IMR-90 (cell line): Measurements from ENCODE around the gene MAFB. TPM values are rescaled to one million over a fixed set of nuclear protein-coding genes. Genes with fewer than 3 reads are reported as not detected.

Source experiments
- ATAC-seq: fragments of 200-7000 bp; cut with Tn5 transposase; 2 replicates; pipeline ENCODE4 v1.9.1; 2020; ENCODE audit warnings: low read depth, mild to moderate bottlenecking, moderate library complexity
- BruUV-seq: library from RNA; stranded (reverse); fragments of 400-500 nt; replicated peaks from 2 replicates; lab custom pipeline; 2021; lab: Mats Ljungman, UMichigan
- CTCF ChIA-PET: fragments of 300-600 bp; formaldehyde crosslinking; extraction: SDS; loops from one replicate; lab custom pipeline; 2021; ENCODE audit warnings: antibody characterized with exemption; lab: Yijun Ruan, JAX
- POLR2A ChIA-PET: fragments of 300-600 bp; sonication (Branson Sonifier 250); formaldehyde crosslinking; loops from one replicate; lab custom pipeline; 2022; ENCODE audit warnings: antibody characterized with exemption; ENCODE audit not compliant: unreplicated experiment; lab: Charles Lee
- DNase-seq: peaks from one replicate; pipeline ENCODE4 v3.0.0; 2013
- H2AFZ ChIP-seq: replicated peaks from 2 replicates; pipeline ENCODE3; 2013; ENCODE audit warnings: low read length, mild to moderate bottlenecking; ENCODE audit not compliant: poor library complexity
- H2AK5ac ChIP-seq: 2 replicates; pipeline ENCODE4 v1.6.1; 2013; ENCODE audit warnings: low read depth, low read length, inconsistent platforms
- H2AK9ac ChIP-seq: replicated peaks from 2 replicates; pipeline ENCODE3; 2013; ENCODE audit warnings: mild to moderate bottlenecking, low read depth, low read length, moderate library complexity; ENCODE audit not compliant: poor library complexity
- H2BK120ac ChIP-seq: 2 replicates; pipeline ENCODE4 v1.6.1; 2013; ENCODE audit warnings: low read depth, low read length, inconsistent platforms
- H2BK15ac ChIP-seq: 3 replicates; pipeline ENCODE4 v1.6.1; 2013; ENCODE audit warnings: low read depth, low read length, inconsistent platforms
- H2BK20ac ChIP-seq: 2 replicates; pipeline ENCODE4 v1.6.1; 2013; ENCODE audit warnings: low read depth, mild to moderate bottlenecking, inconsistent platforms, low read length, moderate library complexity
- H2BK5ac ChIP-seq: 2 replicates; pipeline ENCODE4 v1.6.1; 2013; ENCODE audit warnings: mild to moderate bottlenecking, low read depth, low read length, inconsistent platforms; ENCODE audit not compliant: poor library complexity, severe bottlenecking
- H3K14ac ChIP-seq: replicated peaks from 2 replicates; pipeline ENCODE4 v1.6.1; 2013; ENCODE audit warnings: low read depth, low read length, inconsistent platforms
- H3K18ac ChIP-seq: 2 replicates; pipeline ENCODE4 v1.6.1; 2013; ENCODE audit warnings: low read depth, low read length, control low read depth
- H3K23ac ChIP-seq: 2 replicates; pipeline ENCODE4 v1.6.1; 2013; ENCODE audit warnings: low read depth, low read length, inconsistent platforms
- H3K27ac ChIP-seq: 2 replicates; pipeline ENCODE4 v1.5.1; 2013; ENCODE audit warnings: mild to moderate bottlenecking, control low read depth, low read length; ENCODE audit not compliant: insufficient read depth
- H3K27me3 ChIP-seq: 2 replicates; pipeline ENCODE4 v1.6.1; 2013; ENCODE audit warnings: low read length; ENCODE audit not compliant: control insufficient read depth, insufficient read depth
- H3K36me3 ChIP-seq: 2 replicates; pipeline ENCODE4 v1.6.1; 2013; ENCODE audit warnings: low read length, mixed read lengths; ENCODE audit not compliant: control insufficient read depth, insufficient read depth
- H3K4ac ChIP-seq: 2 replicates; pipeline ENCODE4 v1.6.1; 2013; ENCODE audit warnings: low read depth, low read length, inconsistent platforms
- H3K4me1 ChIP-seq: 2 replicates; pipeline ENCODE4 v1.6.1; 2013; ENCODE audit warnings: low read length, mixed read lengths; ENCODE audit not compliant: control insufficient read depth, insufficient read depth
- H3K4me2 ChIP-seq: 2 replicates; pipeline ENCODE4 v1.6.1; 2013; ENCODE audit warnings: low read depth, mild to moderate bottlenecking, control low read depth, low read length, moderate library complexity
- H3K4me3 ChIP-seq: 2 replicates; pipeline ENCODE4 v1.5.1; 2013; ENCODE audit warnings: low read depth, mild to moderate bottlenecking, control low read depth, low read length, moderate library complexity; ENCODE audit not compliant: insufficient read depth
- H3K56ac ChIP-seq: 2 replicates; pipeline ENCODE4 v1.6.1; 2013; ENCODE audit warnings: low read length, inconsistent platforms; ENCODE audit not compliant: insufficient read depth; ENCODE audit errors: extremely low read depth
- H3K79me1 ChIP-seq, 2 experiments: 2 replicates each; pipeline ENCODE4 v1.6.1; 2013; ENCODE audit warnings: low read length in 2 of 2, inconsistent platforms in 1 of 2, low read depth in 1 of 2
- H3K9ac ChIP-seq: 2 replicates; pipeline ENCODE4 v1.6.1; 2013; ENCODE audit warnings: low read depth, low read length, control low read depth
- H3K9me1 ChIP-seq: 2 replicates; pipeline ENCODE4 v1.6.1; 2013; ENCODE audit warnings: low read length, inconsistent platforms; ENCODE audit not compliant: insufficient read depth
- H3K9me3 ChIP-seq: 2 replicates; pipeline ENCODE4 v1.6.1; 2013; ENCODE audit warnings: low read length; ENCODE audit not compliant: control insufficient read depth, insufficient read depth
- H4K20me1 ChIP-seq: 2 replicates; pipeline ENCODE4 v1.6.1; 2013; ENCODE audit warnings: low read length, inconsistent platforms; ENCODE audit not compliant: insufficient read depth
- H4K5ac ChIP-seq: 2 replicates; pipeline ENCODE4 v1.6.1; 2013; ENCODE audit warnings: mild to moderate bottlenecking, low read depth, low read length, control low read depth
- H4K8ac ChIP-seq, 2 experiments: 2 replicates each; pipeline ENCODE4 v1.6.1; 2013; ENCODE audit warnings: low read depth in 2 of 2, low read length in 2 of 2, control low read depth in 1 of 2, inconsistent platforms in 1 of 2
- H4K91ac ChIP-seq: 2 replicates; pipeline ENCODE4 v1.6.1; 2013; ENCODE audit warnings: low read depth, low read length, inconsistent platforms; ENCODE audit not compliant: insufficient read depth
- BHLHE40 ChIP-seq: fragments of 150-350 bp; IDR thresholded peaks from 2 replicates; pipeline ENCODE4 v1.6.1; 2016; ENCODE audit warnings: mild to moderate bottlenecking, low read depth, low read length
- CEBPB ChIP-seq: IDR thresholded peaks from 2 replicates; pipeline ENCODE4 v1.6.1; 2012; ENCODE audit warnings: low read depth, low read length, improper control_type of control experiment
- CHD1 ChIP-seq: IDR thresholded peaks from 2 replicates; pipeline ENCODE4 v1.6.1; 2012; ENCODE audit warnings: low read depth, low read length, improper control_type of control experiment
- FOS ChIP-seq: fragments of 150-350 bp; IDR thresholded peaks from 2 replicates; pipeline ENCODE4 v1.6.1; 2016; ENCODE audit warnings: low read depth, low read length
- MAFK ChIP-seq: IDR thresholded peaks from 2 replicates; pipeline ENCODE4 v1.6.1; 2012; ENCODE audit warnings: low read depth, low read length, improper control_type of control experiment
- MXI1 ChIP-seq: IDR thresholded peaks from 2 replicates; pipeline ENCODE4 v1.6.1; 2012; ENCODE audit warnings: low read depth, mild to moderate bottlenecking, low read length, moderate library complexity, borderline replicate concordance
- NFE2L2 ChIP-seq: fragments of 150-350 bp; IDR thresholded peaks from 2 replicates; pipeline ENCODE4 v1.6.1; 2016; ENCODE audit warnings: low read depth, mild to moderate bottlenecking, low read length
- POLR2A ChIP-seq: IDR thresholded peaks from 2 replicates; pipeline ENCODE4 v1.6.1; 2012; ENCODE audit warnings: mild to moderate bottlenecking, low read depth, low read length
- RAD21 ChIP-seq: IDR thresholded peaks from 2 replicates; pipeline ENCODE4 v1.6.1; 2012; ENCODE audit warnings: low read length, improper control_type of control experiment
- RCOR1 ChIP-seq: IDR thresholded peaks from 2 replicates; pipeline ENCODE4 v1.6.1; 2012; ENCODE audit warnings: mild to moderate bottlenecking, low read length, improper control_type of control experiment; ENCODE audit not compliant: insufficient replicate concordance
- RFX5 ChIP-seq: IDR thresholded peaks from 2 replicates; pipeline ENCODE4 v1.8.0; 2012; ENCODE audit warnings: low read depth, mild to moderate bottlenecking, low read length, moderate library complexity
- USF2 ChIP-seq: fragments of 150-350 bp; IDR thresholded peaks from 2 replicates; pipeline ENCODE4 v1.6.1; 2017; ENCODE audit warnings: mild to moderate bottlenecking, antibody characterized with exemption, low read length, low read depth
- WGBS, 2 experiments: methylation state at CpG; one replicate each; pipeline versions ENCODE4 v1.1.5 to v1.1.7; 2013; ENCODE audit warnings: missing lambda C conversion rate in 2 of 2; ENCODE audit not compliant: insufficient read length in 1 of 2; ENCODE audit errors: extremely low coverage in 2 of 2; 5-methylcytosine and 5-hydroxymethylcytosine counted together
- dilution Hi-C: fragments of 300-500 bp; cut with HindIII; formaldehyde crosslinking; loops from one replicate; pipeline ENCODE4 v1.14.3; 2018; ENCODE audit warnings: low sequenced_read_pairs; ENCODE audit not compliant: unreplicated experiment
- in situ Hi-C: fragments of 300-500 bp; cut with MboI; formaldehyde crosslinking; loops from 3 replicates; pipeline ENCODE4 v1.14.3; 2019; ENCODE audit warnings: low sequenced_read_pairs, inconsistent platforms, mixed read lengths
- intact Hi-C: fragments of 100-400 bp; cut with micrococcal nuclease; formaldehyde crosslinking; loops from 2 replicates; pipeline ENCODE4 v1.10.0; 2022
- polyA plus RNA-seq, 3 experiments: library from polyadenylated mRNA; depleted of rRNA; stranded (reverse); fragments of >200 nt; gene quantifications; 2 replicates each; pipeline ENCODE4 v1.2.3, GENCODE V29; 2012; ENCODE audit warnings: low replicate concordance in 1 of 3
- total RNA-seq: library from RNA; depleted of rRNA; stranded (reverse); fragments of >200 nt; gene quantifications from 2 replicates; pipeline ENCODE4 v1.2.3, GENCODE V29; 2012

The MAFB gene
- total and polyA plus RNA-seq, 2 of the 4 experiments (the other 2 are of a cell fraction): 0.07 TPM; not detected in 1

DNA sequence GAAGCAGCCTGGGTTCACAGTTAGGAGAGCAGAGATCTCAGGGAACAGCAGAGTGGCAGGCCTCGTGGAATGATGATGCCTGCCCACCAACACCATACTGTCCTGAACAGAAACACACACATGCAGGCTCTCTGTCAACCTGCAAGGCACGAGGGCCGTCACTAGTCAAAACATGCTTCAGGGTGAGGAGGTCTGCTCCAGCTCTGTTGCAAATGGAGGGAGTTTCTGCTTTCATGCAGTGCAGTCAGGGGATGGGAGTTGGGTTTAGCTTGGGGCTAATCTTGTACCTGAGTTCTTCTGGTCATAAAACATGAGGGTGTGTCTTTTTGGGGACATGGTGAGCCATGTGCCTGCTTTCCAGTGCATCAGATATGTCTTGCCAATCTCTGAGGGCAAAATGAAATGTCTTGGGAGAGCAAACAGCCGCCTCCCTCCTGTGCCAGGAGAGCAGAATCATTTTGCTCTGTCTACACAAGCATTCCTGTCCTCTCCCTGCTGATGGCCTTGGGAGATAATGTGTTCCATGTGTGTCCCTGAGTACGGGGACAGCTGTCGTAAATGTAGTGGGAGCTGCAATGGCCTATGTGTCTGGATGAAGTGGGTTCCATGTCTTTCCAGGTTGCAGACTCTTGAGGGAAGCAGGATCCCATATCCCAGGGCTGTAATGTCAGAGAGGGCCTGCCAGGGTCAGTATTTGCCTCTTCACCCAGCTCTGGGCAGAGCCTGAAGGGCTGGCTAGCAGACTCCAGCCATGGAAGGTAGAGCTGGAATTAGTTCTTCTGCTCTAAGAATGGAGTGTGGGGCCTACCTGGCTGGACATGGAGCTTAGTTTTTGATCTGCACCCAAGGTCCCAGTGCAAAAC, 40.6 kb downstream of the MAFB start:
- in situ Hi-C loops: no loop called here
- no peak overlapping the region for H3K9ac ChIP-seq
- no peak overlapping the region; the same call in 1 of the 2 replicates for H3K23ac ChIP-seq
- TF ChIP-seq USF2 (no peak), CEBPB (no peak), MXI1 (no peak), RAD21 (no peak), CHD1 (no peak), NFE2L2 (no peak), MAFK (no peak), POLR2A (no peak), FOS (no peak), BHLHE40 (no peak), RCOR1 (no peak), RFX5 (no peak)
- no peak overlapping the region for H3K14ac ChIP-seq
- ChIA-PET CTCF (no interaction called here), POLR2A (no interaction called here)
- peaks cover 5% of the 10 kb centered on the region; the same call in 1 of the 2 replicates for H3K27me3 ChIP-seq
- H3K9me3 ChIP-seq: no peaks in the 10 kb centered on the region
- H3K4me2 ChIP-seq: no peak overlapping the region
- H2AFZ ChIP-seq: no peak overlapping the region
- H3K4ac ChIP-seq: no peak overlapping the region
- no peaks in the 10 kb centered on the region for H3K79me1 ChIP-seq
- no peak overlapping the region for H3K18ac ChIP-seq
- no peaks in the 10 kb centered on the region for H4K20me1 ChIP-seq
- H3K36me3 ChIP-seq: no peaks in the 10 kb centered on the region
- no TSS peak for BruUV-seq
- H3K27ac ChIP-seq: no peak overlapping the region
- ATAC-seq: no peak
- H2BK20ac ChIP-seq: no peak overlapping the region
- no peak overlapping the region for H3K56ac ChIP-seq
- peaks cover 3% of the 10 kb centered on the region; the same call in 1 of the 2 replicates for H3K9me1 ChIP-seq
- no peak overlapping the region for H3K4me3 ChIP-seq
- H2AK5ac ChIP-seq: no peak overlapping the region
- no peak overlapping the region for H4K5ac ChIP-seq
- DNase-seq: no peak
- intact Hi-C loops: no loop called here
- H2BK5ac ChIP-seq: no peak overlapping the region
- no peak overlapping the region for H2BK120ac ChIP-seq
- no CpG with 5 or more reads among the region's 6 CpGs for WGBS, 2 experiments
- H3K4me1 ChIP-seq: no peaks in the 10 kb centered on the region
- H2BK15ac ChIP-seq: no peak overlapping the region
- dilution Hi-C loops: no loop called here
- no peak overlapping the region for H4K91ac ChIP-seq
- no peak overlapping the region for H2AK9ac ChIP-seq
- H4K8ac ChIP-seq: no peak overlapping the region
